COLO829 (cell line): ENCODE measurements around the gene RPL38.

Source experiments
- DNase-seq: peaks from one replicate; pipeline ENCODE4 v3.0.0; 2012; ENCODE audit warnings: low spot score

The RPL38 gene

GRCh38 chr17:74211141-74211911 is 7.8 kb downstream of the RPL38 start:
- DNase-seq, result no peak

GRCh38 chr17:74211912-74212208 is 8.4 kb downstream of the RPL38 start:
- no peak for DNase-seq

- DNase-seq, result no peak
Observed at GRCh38 chr17:74212209-74212912, 8.9 kb downstream of the RPL38 start.

- peak; percentile 84 for DNase-seq
Observed at GRCh38 chr17:74212913-74213791, 9.7 kb downstream of the RPL38 start, which contains the start of gene TTYH2. TTYH2 (plus strand) TSS chr17:74213571; CDS start chr17:74213588, 17 bp downstream.

GRCh38 chr17:74213861-74214391 is 10.4 kb downstream of the RPL38 start:
- DNase-seq, result no peak

- DNase-seq, result no peak
Observed at GRCh38 chr17:74214484-74215341, 11.2 kb downstream of the RPL38 start.

- no peak for DNase-seq
Observed at GRCh38 chr17:74215342-74215727, 11.9 kb downstream of the RPL38 start.

GRCh38 chr17:74216505-74216904 is 13.0 kb downstream of the RPL38 start:
- no peak for DNase-seq

- DNase-seq, result no peak
Observed at GRCh38 chr17:74217037-74217730, 13.7 kb downstream of the RPL38 start.

GRCh38 chr17:74217888-74218287 is 14.4 kb downstream of the RPL38 start:
- DNase-seq, result no peak

- DNase-seq, result no peak
Observed at GRCh38 chr17:74218436-74218835, 15.0 kb downstream of the RPL38 start.

GRCh38 chr17:74219576-74220133 is 16.2 kb downstream of the RPL38 start:
- no peak for DNase-seq

GRCh38 chr17:74220219-74220618 is 16.7 kb downstream of the RPL38 start:
- DNase-seq, result no peak

GRCh38 chr17:74220946-74221818 is 17.7 kb downstream of the RPL38 start:
- no peak for DNase-seq

- no peak for DNase-seq
Observed at GRCh38 chr17:74222399-74222798, 18.9 kb downstream of the RPL38 start.

GRCh38 chr17:74223901-74224300 is 20.4 kb downstream of the RPL38 start:
- DNase-seq, result no peak

GRCh38 chr17:74224959-74225725 is 21.7 kb downstream of the RPL38 start:
- no peak for DNase-seq

- DNase-seq, result no peak
Observed at GRCh38 chr17:74226252-74226651, 22.8 kb downstream of the RPL38 start.
